ENCODE data around the gene ZBTB20. TPM values are rescaled to one million over a fixed set of nuclear protein-coding genes. Genes with fewer than 3 reads are reported as not detected.
"Not testable (repeated sequence)": the region's sequence is repeated elsewhere in the genome, so short reads cannot be mapped to it uniquely, and the experiment has no call there.

ZBTB20 gene
- total RNA-seq, 1 donor from 2014 or later, result 110 TPM

- DNase-seq (ENCODE audit: low spot score), result no peak
Observed at GRCh38 chr3:114831861-114832260, 315.2 kb downstream of the ZBTB20 start.

- DNase-seq (ENCODE audit: low spot score), result no peak
Observed at GRCh38 chr3:114830652-114831051, 316.4 kb downstream of the ZBTB20 start.

GRCh38 chr3:114829783-114830182, 317.3 kb downstream of the ZBTB20 start:
- no peak for DNase-seq (ENCODE audit: low spot score)

GRCh38 chr3:114827495-114827894, 319.6 kb downstream of the ZBTB20 start:
- no peak for DNase-seq (ENCODE audit: low spot score)

GRCh38 chr3:114824014-114824413, 323.1 kb downstream of the ZBTB20 start:
- DNase-seq (ENCODE audit: low spot score), result no peak

- no peak for DNase-seq (ENCODE audit: low spot score)
Observed at GRCh38 chr3:114823061-114823460, 324.0 kb downstream of the ZBTB20 start.

GRCh38 chr3:114816052-114816451, 331.0 kb downstream of the ZBTB20 start:
- DNase-seq (ENCODE audit: low spot score), result no peak

GRCh38 chr3:114812541-114813238, 334.4 kb downstream of the ZBTB20 start:
- DNase-seq (ENCODE audit: low spot score), result not testable (repeated sequence)

- DNase-seq (ENCODE audit: low spot score), result no peak
Observed at GRCh38 chr3:114809668-114810413, 337.2 kb downstream of the ZBTB20 start.

- DNase-seq (ENCODE audit: low spot score), result no peak
Observed at GRCh38 chr3:114804099-114804498, 343.0 kb downstream of the ZBTB20 start.

- no peak for DNase-seq (ENCODE audit: low spot score)
Observed at GRCh38 chr3:114803042-114803695, 343.9 kb downstream of the ZBTB20 start.

GRCh38 chr3:114800272-114801031, 346.6 kb downstream of the ZBTB20 start:
- DNase-seq (ENCODE audit: low spot score), result no peak

- no peak for DNase-seq (ENCODE audit: low spot score)
Observed at GRCh38 chr3:114799816-114800215, 347.3 kb downstream of the ZBTB20 start.

- DNase-seq (ENCODE audit: low spot score), result no peak
Observed at GRCh38 chr3:114796796-114797195, 350.3 kb downstream of the ZBTB20 start.

GRCh38 chr3:114794894-114795630, 352.0 kb downstream of the ZBTB20 start:
- DNase-seq (ENCODE audit: low spot score), result no peak

GRCh38 chr3:114792159-114792918, 354.7 kb downstream of the ZBTB20 start:
- no peak for DNase-seq (ENCODE audit: low spot score)

- DNase-seq (ENCODE audit: low spot score), result no peak
Observed at GRCh38 chr3:114790752-114791151, 356.3 kb downstream of the ZBTB20 start.

GRCh38 chr3:114789803-114790202, 357.3 kb downstream of the ZBTB20 start:
- no peak for DNase-seq (ENCODE audit: low spot score)

- no peak for DNase-seq (ENCODE audit: low spot score)
Observed at GRCh38 chr3:114775395-114775794, 371.7 kb downstream of the ZBTB20 start.

GRCh38 chr3:114770874-114771273, 376.2 kb downstream of the ZBTB20 start:
- no peak for DNase-seq (ENCODE audit: low spot score)
